PC-3 (cell line): Measurements from ENCODE around the gene DLG2.

Source experiments
- EZH2 ChIP-seq: fragments of 300-600 bp; sonication (generic); IDR thresholded peaks from one replicate; pipeline ENCODE4 v1.6.1; 2017; ENCODE audit warnings: antibody characterized with exemption, mild to moderate bottlenecking, low read length; ENCODE audit not compliant: unreplicated experiment
- EZH2phosphoT487 ChIP-seq: fragments of 300-600 bp; sonication (generic); IDR thresholded peaks from 2 replicates; pipeline ENCODE4 v1.6.1; 2018; ENCODE audit warnings: mild to moderate bottlenecking, antibody characterized with exemption, low read length, borderline replicate concordance
- TF ChIP-seq, protein P1 (sequence below): fragments of 300-600 bp; sonication (generic); conservative IDR thresholded peaks from 2 replicates; pipeline ENCODE4 v1.5.1; 2017; ENCODE audit warnings: antibody characterized with exemption, low read depth, mild to moderate bottlenecking, low read length

GRCh38 chr11:84355911-84356310 is 1271.2 kb downstream of the DLG2 start:
- TF ChIP-seq, protein P1, sequence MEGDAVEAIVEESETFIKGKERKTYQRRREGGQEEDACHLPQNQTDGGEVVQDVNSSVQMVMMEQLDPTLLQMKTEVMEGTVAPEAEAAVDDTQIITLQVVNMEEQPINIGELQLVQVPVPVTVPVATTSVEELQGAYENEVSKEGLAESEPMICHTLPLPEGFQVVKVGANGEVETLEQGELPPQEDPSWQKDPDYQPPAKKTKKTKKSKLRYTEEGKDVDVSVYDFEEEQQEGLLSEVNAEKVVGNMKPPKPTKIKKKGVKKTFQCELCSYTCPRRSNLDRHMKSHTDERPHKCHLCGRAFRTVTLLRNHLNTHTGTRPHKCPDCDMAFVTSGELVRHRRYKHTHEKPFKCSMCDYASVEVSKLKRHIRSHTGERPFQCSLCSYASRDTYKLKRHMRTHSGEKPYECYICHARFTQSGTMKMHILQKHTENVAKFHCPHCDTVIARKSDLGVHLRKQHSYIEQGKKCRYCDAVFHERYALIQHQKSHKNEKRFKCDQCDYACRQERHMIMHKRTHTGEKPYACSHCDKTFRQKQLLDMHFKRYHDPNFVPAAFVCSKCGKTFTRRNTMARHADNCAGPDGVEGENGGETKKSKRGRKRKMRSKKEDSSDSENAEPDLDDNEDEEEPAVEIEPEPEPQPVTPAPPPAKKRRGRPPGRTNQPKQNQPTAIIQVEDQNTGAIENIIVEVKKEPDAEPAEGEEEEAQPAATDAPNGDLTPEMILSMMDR: no peak
- TF ChIP-seq EZH2: no peak
- no peak for TF ChIP-seq EZH2phosphoT487
